HCT116 (cell line): ENCODE data around the gene SNRNP70. TPM values are rescaled to one million over a fixed set of nuclear protein-coding genes. Genes with fewer than 3 reads are reported as not detected.

Experiments
- ATAC-seq: fragments of 200-7000 bp; cut with Tn5 transposase; 2 replicates; pipeline ENCODE4 v1.9.1; 2020; ENCODE audit warnings: mild to moderate bottlenecking, moderate library complexity
- BruUV-seq: library from RNA; stranded (reverse); fragments of 400-500 nt; replicated peaks from 2 replicates; lab custom pipeline; 2021; lab: Mats Ljungman, UMichigan
- CTCF ChIA-PET: fragments of 300-600 bp; sonication (Branson Sonifier 250); formaldehyde crosslinking; loops from one replicate; lab custom pipeline; 2021; ENCODE audit warnings: antibody characterized with exemption; lab: Charles Lee
- POLR2A ChIA-PET: fragments of 300-600, 350-600 bp; sonication (Branson Sonifier 250); formaldehyde crosslinking; loops from one replicate; lab custom pipeline; 2021; ENCODE audit warnings: antibody characterized with exemption; lab: Charles Lee
- RAD21 ChIA-PET, 2 experiments: fragments of 300-600 bp; sonication (Branson Sonifier 250); formaldehyde crosslinking; loops; one replicate each; lab custom pipeline; 2023; ENCODE audit warnings: low total read pairs in 2 of 2; ENCODE audit not compliant: uncharacterized antibody in 2 of 2, unreplicated experiment in 2 of 2, low non-redundant PET in 1 of 2; lab: Charles Lee
- DNase-seq: peaks from one replicate; pipeline ENCODE4 v3.0.0-alpha.2; 2010; ENCODE audit warnings: low read depth, low spot score
- H2AFZ ChIP-seq: fragments of 200-600 bp; shearing (Covaris generic), sonication (generic); 2 replicates; pipeline ENCODE4 v1.6.1; 2017; ENCODE audit warnings: low read depth, mixed run types, mixed read lengths, antibody characterized with exemption, low read length; ENCODE audit not compliant: poor library complexity, severe bottlenecking
- H3K27ac ChIP-seq: 2 replicates; pipeline ENCODE4 v1.5.1; 2012; ENCODE audit warnings: low read depth, low read length
- H3K27me3 ChIP-seq: fragments of 200-600 bp; sonication (generic); 2 replicates; pipeline ENCODE4 v1.6.1; 2016; ENCODE audit warnings: mixed run types, low read length, mixed read lengths; ENCODE audit not compliant: insufficient read depth
- H3K36me3 ChIP-seq, 2 experiments: fragments of 200-500 bp in 1 of 2; fragments of 200-600 bp in 1 of 2; sonication (Bioruptor generic) in 1 of 2; sonication (generic) in 1 of 2; 2 replicates each; pipeline versions ENCODE4 v1.5.1 to v1.6.1; 2014 to 2016; ENCODE audit warnings: low read length in 2 of 2, inconsistent platforms in 1 of 2, mixed read lengths in 1 of 2, mixed run types in 1 of 2; ENCODE audit not compliant: insufficient read depth in 2 of 2, control insufficient read depth in 1 of 2
- H3K4me1 ChIP-seq, 2 experiments: fragments of 200-600 bp in 1 of 2; sonication (generic) in 1 of 2; 2 replicates each; pipeline versions ENCODE4 v1.5.1 to v1.6.1; 2012 to 2017; ENCODE audit warnings: low read length in 2 of 2, inconsistent platforms in 1 of 2, mild to moderate bottlenecking in 1 of 2, mixed read lengths in 1 of 2, mixed run types in 1 of 2, moderate library complexity in 1 of 2; ENCODE audit not compliant: insufficient read depth in 2 of 2, control insufficient read depth in 1 of 2
- H3K4me2 ChIP-seq: fragments of 200-600 bp; sonication (generic); 2 replicates; pipeline ENCODE4 v1.6.1; 2017; ENCODE audit warnings: mixed run types, low read length, mixed read lengths
- H3K4me3 ChIP-seq, 2 experiments: fragments of 200-600 bp in 1 of 2; sonication (generic) in 1 of 2; replicated peaks in 1 of 2; 2 replicates each; pipeline ENCODE4 v1.5.1; 2011 to 2016; ENCODE audit warnings: low read length in 2 of 2, control low read depth in 1 of 2, low read depth in 1 of 2, mild to moderate bottlenecking in 1 of 2, mixed read lengths in 1 of 2, mixed run types in 1 of 2
- H3K79me2 ChIP-seq: fragments of 200-600 bp; sonication (generic); 2 replicates; pipeline ENCODE4 v1.6.1; 2017; ENCODE audit warnings: mild to moderate bottlenecking, mixed run types, low read length, moderate library complexity, mixed read lengths; ENCODE audit not compliant: insufficient read depth
- H3K9ac ChIP-seq: fragments of 200-600 bp; sonication (generic); 2 replicates; pipeline ENCODE4 v1.6.1; 2016; ENCODE audit warnings: low read length, mixed read lengths
- H3K9me2 ChIP-seq: fragments of 200-600 bp; sonication (generic), shearing (Covaris generic); 2 replicates; pipeline ENCODE4 v1.6.1; 2017; ENCODE audit warnings: mixed run types, mild to moderate bottlenecking, moderate library complexity; ENCODE audit not compliant: insufficient read depth
- H3K9me3 ChIP-seq, 2 experiments: fragments of 200-500 bp in 1 of 2; fragments of 200-600 bp in 1 of 2; sonication (Bioruptor generic) in 1 of 2; sonication (generic) in 1 of 2; 2 replicates each; pipeline ENCODE4 v1.6.1; 2014 to 2017; ENCODE audit warnings: low read length in 2 of 2, mixed read lengths in 2 of 2, inconsistent platforms in 1 of 2, low read depth in 1 of 2, mild to moderate bottlenecking in 1 of 2, mixed run types in 1 of 2, moderate library complexity in 1 of 2; ENCODE audit not compliant: control insufficient read depth in 1 of 2, insufficient read depth in 1 of 2
- H4K20me1 ChIP-seq: fragments of 200-600 bp; sonication (generic), shearing (Covaris generic); 2 replicates; pipeline ENCODE4 v1.6.1; 2017; ENCODE audit warnings: mixed run types, mild to moderate bottlenecking, moderate library complexity; ENCODE audit not compliant: insufficient read depth
- CBX3 ChIP-seq: IDR thresholded peaks from 2 replicates; pipeline ENCODE4 v1.6.1; 2012; ENCODE audit warnings: low read depth
- POLR2AphosphoS5 ChIP-seq: IDR thresholded peaks from 2 replicates; pipeline ENCODE4 v1.6.1; 2011; ENCODE audit warnings: mild to moderate bottlenecking, low read depth, low read length, moderate library complexity
- SIN3A ChIP-seq: IDR thresholded peaks from 2 replicates; pipeline ENCODE4 v1.6.1; 2012; ENCODE audit warnings: low read depth
- TCF7L2 ChIP-seq: IDR thresholded peaks from 2 replicates; pipeline ENCODE4 v1.7.0; 2011; ENCODE audit warnings: borderline replicate concordance, inconsistent platforms; ENCODE audit not compliant: insufficient read depth, insufficient read length; ENCODE audit errors: extremely low read depth
- ZBTB33 ChIP-seq: IDR thresholded peaks from 2 replicates; pipeline ENCODE4 v1.6.1; 2011; ENCODE audit warnings: mild to moderate bottlenecking, low read length, moderate library complexity; ENCODE audit not compliant: insufficient replicate concordance; ENCODE audit errors: extremely low read depth
- ZFX ChIP-seq: fragments of 450-650 bp; IDR thresholded peaks from 2 replicates; pipeline ENCODE4 v1.6.1; 2017
- intact Hi-C: fragments of 100-400 bp; cut with micrococcal nuclease; formaldehyde crosslinking; loops from 2 replicates; pipeline ENCODE4 v1.10.0; 2022
- total RNA-seq: library from RNA; stranded (reverse); gene quantifications from one replicate; pipeline ENCODE4 v1.2.1, GENCODE V29; 2021; ENCODE audit not compliant: unreplicated experiment

Gene SNRNP70
- total RNA-seq, 1 experiment from 2014 or later, result 236 TPM

- Histone ChIP-seq H3K79me2 (no peaks in the 10 kb centered on the region; the same call in 1 of the 2 replicates), H4K20me1 (no peaks in the 10 kb centered on the region), H3K9me3 (no peaks in the 10 kb centered on the region), H2AFZ (no peak within 1 kb of the TSS), H3K4me2 (peak within 1 kb of the TSS; percentile 81), H3K9ac (peak within 1 kb of the TSS; percentile 73), H3K9me2 (no peaks in the 10 kb centered on the region), H3K36me3 (no peaks in the 10 kb centered on the region), H3K27me3 (no peaks in the 10 kb centered on the region), H3K4me3 (peak within 1 kb of the TSS; percentile 65 to 67), H3K4me1 (peaks cover 18 to 62% of the 10 kb centered on the region in 2 experiments), H3K27ac (peak within 1 kb of the TSS; percentile 81)
- ChIA-PET RAD21 (no interaction called here), POLR2A (interaction anchor here (1.2 to 1.7 kb wide), 4 partner anchors 13 to 412 kb away, joined by 3 to 4 read pairs (median 4); partner anchors contain the start of genes CA11, GYS1 and RUVBL2), CTCF (interaction anchor here (0.8 to 4.1 kb wide), 7 partner anchors 16 to 65 kb away, joined by 3 to 20 read pairs (median 3); partner anchors contain the start of genes CGB2, GYS1 and RUVBL2)
- TF ChIP-seq CBX3, result no peak
- no peak for TF ChIP-seq ZFX
- peak; percentile 63; the same call in 1 of the 2 replicates for TF ChIP-seq POLR2AphosphoS5
- TF ChIP-seq SIN3A, result no peak
- TF ChIP-seq ZBTB33, result no peak
- no peak for TF ChIP-seq TCF7L2
- intact Hi-C loops, result no loop called here
- BruUV-seq, result no TSS peak
- ATAC-seq, result peak; percentile 72
- DNase-seq, result no peak
Observed at GRCh38 chr19:49057636-49058234, 27.5 kb upstream of the SNRNP70 start, which contains the start of gene CGB7. Gene CGB7 (minus strand): TSS chr19:49057749. CDS start chr19:49055375, 2,374 bp downstream.
